ENCODE data around the gene MCRS1. TPM values are rescaled to one million over a fixed set of nuclear protein-coding genes. Genes with fewer than 3 reads are reported as not detected.

MCRS1 gene, protein sequence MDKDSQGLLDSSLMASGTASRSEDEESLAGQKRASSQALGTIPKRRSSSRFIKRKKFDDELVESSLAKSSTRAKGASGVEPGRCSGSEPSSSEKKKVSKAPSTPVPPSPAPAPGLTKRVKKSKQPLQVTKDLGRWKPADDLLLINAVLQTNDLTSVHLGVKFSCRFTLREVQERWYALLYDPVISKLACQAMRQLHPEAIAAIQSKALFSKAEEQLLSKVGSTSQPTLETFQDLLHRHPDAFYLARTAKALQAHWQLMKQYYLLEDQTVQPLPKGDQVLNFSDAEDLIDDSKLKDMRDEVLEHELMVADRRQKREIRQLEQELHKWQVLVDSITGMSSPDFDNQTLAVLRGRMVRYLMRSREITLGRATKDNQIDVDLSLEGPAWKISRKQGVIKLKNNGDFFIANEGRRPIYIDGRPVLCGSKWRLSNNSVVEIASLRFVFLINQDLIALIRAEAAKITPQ
- 54.3 to 69.9 TPM (median 65.4 TPM) in 5 replicates for total RNA-seq (2022; extraction: Qiagen RNA extraction)

DNA sequence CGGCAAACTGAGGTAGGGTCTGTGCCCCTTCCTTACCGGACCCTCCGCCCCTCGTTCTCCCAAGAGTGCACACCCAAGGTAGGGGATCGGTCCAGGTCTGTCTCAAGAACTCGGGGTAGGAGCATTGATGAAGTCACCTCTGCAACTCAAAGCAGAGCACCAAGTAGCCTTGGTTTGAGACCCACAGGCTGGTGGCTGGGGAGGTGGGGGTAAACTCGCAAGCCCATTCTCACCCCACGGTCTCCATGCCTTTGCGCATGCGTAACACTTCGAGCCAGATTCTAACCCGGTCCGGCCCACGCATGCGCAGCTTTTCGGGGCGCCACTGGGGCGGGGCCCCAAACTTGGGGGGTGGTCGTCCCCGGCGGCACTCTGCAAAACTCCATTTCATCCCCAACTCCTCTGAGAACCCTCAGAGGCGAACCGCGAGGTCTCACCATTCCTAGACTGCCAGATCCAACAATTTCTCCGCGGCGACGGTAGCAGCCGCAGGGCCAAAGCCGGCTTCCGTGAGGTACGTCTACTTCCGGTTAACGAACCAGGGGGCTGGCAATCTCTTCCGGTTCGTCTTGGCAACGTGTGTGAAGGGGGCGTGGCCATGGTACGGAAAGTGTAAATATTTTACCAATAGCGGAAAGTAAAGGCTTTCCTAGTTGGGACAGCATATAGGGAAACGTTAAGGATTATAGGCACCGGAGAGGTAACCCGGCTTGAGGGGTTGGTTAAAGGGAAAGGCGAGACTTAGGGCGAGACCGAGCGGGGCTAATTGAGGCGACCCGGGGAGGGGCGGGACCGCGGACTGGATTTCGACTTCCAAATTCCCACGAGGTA lies at the start of gene MCRS1:
TSS of gene MCRS1 (minus strand) at position 532 of the 831 bp plus-strand sequence. CDS start 1,411 bp downstream, outside the sequence.

DNA sequence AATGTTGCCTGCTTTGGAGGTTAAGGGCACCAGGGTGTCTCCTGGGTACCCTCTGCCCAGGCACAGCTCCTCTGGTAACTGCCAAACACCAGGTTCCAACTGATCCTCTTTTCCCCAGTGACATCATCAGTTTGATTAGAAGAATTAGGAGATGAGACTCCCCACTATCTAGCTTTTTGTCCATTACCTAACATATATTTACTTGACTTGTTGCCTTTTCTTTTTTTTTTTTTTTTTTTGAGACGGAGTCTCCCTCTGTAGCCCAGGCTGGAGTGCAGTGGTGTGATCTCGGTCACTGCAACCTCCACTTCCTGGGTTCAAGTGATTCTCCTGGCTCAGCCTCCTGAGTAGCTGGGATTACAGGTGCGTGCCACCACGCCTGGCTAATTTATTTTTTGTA lies 37.6 kb upstream of the MCRS1 start, which contains the start of gene FAM186B:
TSS of gene FAM186B (minus strand) at position 101 of the 400 bp plus-strand sequence. CDS start 162 bp downstream, outside the sequence.

DNA sequence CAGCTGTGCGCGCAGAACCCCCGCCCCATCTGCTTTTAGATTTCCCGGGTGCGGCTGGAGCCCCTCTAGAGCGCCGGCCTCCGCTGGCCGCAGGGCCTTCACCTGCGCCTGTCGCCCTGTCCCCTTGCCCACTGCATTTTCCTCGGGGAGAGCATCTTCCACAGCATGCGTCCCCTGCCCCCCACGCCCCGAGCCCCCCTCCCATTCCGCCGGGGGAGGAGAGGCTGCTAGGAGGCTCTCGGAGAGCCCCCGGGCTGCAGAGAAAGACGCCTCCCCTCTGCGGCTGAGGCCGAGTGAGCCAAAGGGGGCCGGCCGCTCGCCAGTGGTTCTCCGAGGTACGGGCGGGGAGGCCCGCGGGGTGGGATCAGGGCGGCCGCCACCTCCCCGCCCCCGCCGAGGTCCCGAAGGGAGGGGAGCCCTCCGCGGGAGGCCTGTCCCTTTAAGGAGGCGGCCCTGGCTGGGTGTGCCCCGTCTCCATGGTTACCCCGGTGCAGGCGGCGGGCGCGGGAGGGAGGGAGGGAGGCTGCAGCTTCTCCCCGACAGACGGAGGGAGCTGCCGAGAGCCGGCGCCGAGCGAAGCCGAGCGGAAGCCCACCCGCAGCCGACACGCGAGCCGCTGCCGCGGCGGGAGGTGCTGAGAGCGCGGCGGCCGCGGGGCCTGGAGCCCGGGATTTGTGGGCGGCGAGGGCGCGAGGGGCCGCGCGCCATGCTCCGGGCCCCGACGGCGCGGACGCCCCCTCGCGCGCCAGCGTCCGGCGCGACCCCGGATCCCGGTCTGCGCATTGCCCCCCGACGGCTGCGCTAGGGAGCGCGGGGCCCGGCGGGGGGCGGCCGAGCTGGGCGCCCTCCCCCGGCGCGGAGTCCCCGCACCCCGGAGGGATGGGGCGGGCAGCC lies 29.2 kb downstream of the MCRS1 start, which contains the start of gene KCNH3:
TSS of gene KCNH3 (plus strand) at position 521 of the 894 bp plus-strand sequence. CDS start 387 bp downstream, outside the sequence.

Other genes starting within 250 kb of the MCRS1 start
- gene TROAP, start 244.9 kb downstream of the MCRS1 start, total RNA-seq (2022; extraction: Qiagen RNA extraction): 76.5 to 121 TPM (median 80.2 TPM) in 5 replicates
- gene C1QL4, start 231.0 kb downstream of the MCRS1 start, total RNA-seq (2022; extraction: Qiagen RNA extraction): 4.3 to 6.9 TPM (median 6.6 TPM) in 5 replicates
- 17.0 to 23.4 TPM (median 20.7 TPM) in 5 replicates for gene DNAJC22, start 221.3 kb downstream of the MCRS1 start, total RNA-seq (2022; extraction: Qiagen RNA extraction)
- 25.2 to 34.3 TPM (median 31.6 TPM) in 5 replicates for gene SPATS2, start 200.7 kb downstream of the MCRS1 start, total RNA-seq (2022; extraction: Qiagen RNA extraction)
- 1.5 to 2.6 TPM (median 2.3 TPM) in 5 replicates for gene KCNH3, start 29.1 kb downstream of the MCRS1 start, total RNA-seq (2022; extraction: Qiagen RNA extraction)
- 0.07 to 0.23 TPM (median 0.15 TPM) in 5 replicates for gene FAM186B, start 37.5 kb upstream of the MCRS1 start, total RNA-seq (2022; extraction: Qiagen RNA extraction)
- gene PRPF40B, start 55.4 kb upstream of the MCRS1 start, total RNA-seq (2022; extraction: Qiagen RNA extraction): 4.5 to 7.4 TPM (median 6.5 TPM) in 5 replicates
- 1.3 to 2.0 TPM (median 1.7 TPM) in 5 replicates for gene FMNL3, start 139.3 kb upstream of the MCRS1 start, total RNA-seq (2022; extraction: Qiagen RNA extraction)
- gene TMBIM6, start 173.4 kb upstream of the MCRS1 start, total RNA-seq (2022; extraction: Qiagen RNA extraction): 403 to 535 TPM (median 489 TPM) in 5 replicates